Skeletal muscle cell (primary cell): ENCODE data around the gene CAMSAP1.

Experiments
- DNase-seq: peaks from one replicate; pipeline ENCODE4 v3.0.0-alpha.2; 2010; ENCODE audit warnings: low read depth
- H3K4me3 ChIP-seq: 2 replicates; pipeline ENCODE4 v1.5.1; 2011; ENCODE audit warnings: low read depth, mild to moderate bottlenecking, control low read depth, low read length, moderate library complexity

The CAMSAP1 gene

GRCh38 chr9:135941288-135941995 lies 34.1 kb upstream of the CAMSAP1 start:
- DNase-seq = no peak
- H3K4me3 ChIP-seq = no peak overlapping the region

- DNase-seq = no peak
- H3K4me3 ChIP-seq = no peak overlapping the region
Measured at GRCh38 chr9:135939351-135940265, 32.3 kb upstream of the CAMSAP1 start.

GRCh38 chr9:135937521-135938489 lies 30.5 kb upstream of the CAMSAP1 start:
- H3K4me3 ChIP-seq = no peak overlapping the region
- no peak for DNase-seq

- DNase-seq = no peak
- no peak overlapping the region for H3K4me3 ChIP-seq
Measured at GRCh38 chr9:135933114-135933513, 25.8 kb upstream of the CAMSAP1 start.

- DNase-seq = no peak
- H3K4me3 ChIP-seq = no peak overlapping the region
Measured at GRCh38 chr9:135932656-135933055, 25.3 kb upstream of the CAMSAP1 start.

- no peak for DNase-seq
- no peak overlapping the region for H3K4me3 ChIP-seq
Measured at GRCh38 chr9:135931349-135931820, 24.0 kb upstream of the CAMSAP1 start.

- H3K4me3 ChIP-seq = no peak overlapping the region
- DNase-seq = no peak
Measured at GRCh38 chr9:135930446-135931345, 23.4 kb upstream of the CAMSAP1 start.

- H3K4me3 ChIP-seq = no peak overlapping the region
- DNase-seq = no peak
Measured at GRCh38 chr9:135929656-135930445, 22.5 kb upstream of the CAMSAP1 start.

GRCh38 chr9:135928731-135929655 lies 21.6 kb upstream of the CAMSAP1 start:
- no peak overlapping the region for H3K4me3 ChIP-seq
- no peak for DNase-seq

GRCh38 chr9:135928074-135928730 lies 20.9 kb upstream of the CAMSAP1 start:
- H3K4me3 ChIP-seq = no peak overlapping the region
- DNase-seq = no peak

GRCh38 chr9:135927195-135928013 lies 20.1 kb upstream of the CAMSAP1 start:
- no peak for DNase-seq
- H3K4me3 ChIP-seq = no peak overlapping the region

GRCh38 chr9:135926402-135927194 lies 19.3 kb upstream of the CAMSAP1 start:
- no peak overlapping the region for H3K4me3 ChIP-seq
- DNase-seq = no peak

GRCh38 chr9:135925496-135926133 lies 18.3 kb upstream of the CAMSAP1 start:
- H3K4me3 ChIP-seq = no peak overlapping the region
- no peak for DNase-seq

- DNase-seq = no peak
- H3K4me3 ChIP-seq = no peak overlapping the region
Measured at GRCh38 chr9:135924628-135925338, 17.4 kb upstream of the CAMSAP1 start.
